HS-27A (cell line): ENCODE measurements around the gene SORCS2.
"Not testable (repeated sequence)": the region's sequence is repeated elsewhere in the genome, so short reads cannot be mapped to it uniquely, and the experiment has no call there.

ENCODE experiments used
- DNase-seq: peaks from one replicate; pipeline ENCODE4 v3.0.0-alpha.2; 2012; ENCODE audit warnings: low read depth, missing footprints

The SORCS2 gene

DNA sequence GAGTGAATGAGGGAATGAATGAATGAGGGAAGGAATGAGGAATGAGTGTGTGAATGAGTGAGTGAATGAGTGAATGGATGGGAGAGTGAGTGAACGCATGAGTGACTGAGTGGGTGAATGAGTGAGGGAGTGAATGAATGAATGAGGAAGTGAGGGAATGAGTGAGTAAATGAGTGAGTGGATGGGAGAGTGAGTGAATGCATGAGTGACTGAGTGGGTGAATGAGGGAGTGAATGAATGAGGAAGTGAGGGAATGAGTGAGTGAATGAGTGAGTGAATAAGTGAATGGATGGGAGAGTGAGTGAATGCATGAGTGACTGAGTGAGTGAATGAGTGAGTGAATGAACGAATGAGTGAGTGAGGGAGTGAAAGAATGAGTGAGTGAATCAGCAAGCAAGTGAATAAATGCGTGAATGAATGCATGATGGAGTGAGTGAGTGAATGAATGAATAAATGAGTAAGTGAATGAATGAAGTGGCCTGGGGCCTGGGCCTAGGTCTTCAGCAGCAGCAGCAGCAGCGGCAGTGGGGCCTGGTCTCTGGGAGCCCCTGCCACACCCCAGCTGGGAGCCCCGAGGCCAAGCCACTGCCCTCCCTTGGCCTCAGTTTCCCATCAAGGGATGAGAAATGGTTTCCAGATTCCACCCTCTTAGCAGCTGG lies 258.6 kb downstream of the SORCS2 start:
- DNase-seq: no peak

DNA sequence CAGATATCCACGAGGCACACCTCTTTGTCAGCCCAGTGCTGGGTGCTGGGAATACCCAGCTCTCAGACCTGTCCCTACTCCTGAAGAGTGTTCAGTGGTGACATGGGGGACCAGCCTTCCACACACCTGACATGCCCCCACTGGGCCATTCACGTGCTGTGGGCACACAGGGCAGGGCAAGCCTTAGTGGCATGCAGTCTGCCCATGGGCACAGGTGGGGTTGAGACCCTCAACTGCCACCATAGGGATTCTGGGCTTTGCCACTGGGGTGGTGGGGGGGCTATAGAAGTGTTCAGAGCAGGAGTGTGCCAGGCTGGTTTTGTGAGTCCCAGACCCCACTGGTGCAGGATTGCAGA lies 259.1 kb downstream of the SORCS2 start:
- no peak for DNase-seq

DNA sequence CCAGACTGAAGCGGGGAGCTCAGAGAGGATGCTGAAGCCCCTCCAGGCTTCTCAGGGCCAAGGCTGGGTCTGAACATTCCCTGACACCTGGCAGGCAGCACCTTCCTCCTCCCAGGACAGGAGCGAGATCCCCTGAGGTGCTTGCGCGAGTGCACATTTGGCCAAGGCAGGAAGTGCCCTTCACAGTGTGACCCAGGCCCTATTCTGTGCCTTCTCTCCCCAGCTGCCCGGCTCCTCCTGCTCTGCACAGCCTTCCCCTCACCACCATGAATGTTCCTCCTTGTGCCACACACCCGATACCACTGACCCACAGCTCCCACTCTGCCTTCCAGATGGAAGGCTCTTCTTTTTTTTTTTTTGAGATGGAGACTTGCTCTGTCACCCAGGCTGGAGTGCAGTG lies 259.5 kb downstream of the SORCS2 start:
- DNase-seq: no peak

DNA sequence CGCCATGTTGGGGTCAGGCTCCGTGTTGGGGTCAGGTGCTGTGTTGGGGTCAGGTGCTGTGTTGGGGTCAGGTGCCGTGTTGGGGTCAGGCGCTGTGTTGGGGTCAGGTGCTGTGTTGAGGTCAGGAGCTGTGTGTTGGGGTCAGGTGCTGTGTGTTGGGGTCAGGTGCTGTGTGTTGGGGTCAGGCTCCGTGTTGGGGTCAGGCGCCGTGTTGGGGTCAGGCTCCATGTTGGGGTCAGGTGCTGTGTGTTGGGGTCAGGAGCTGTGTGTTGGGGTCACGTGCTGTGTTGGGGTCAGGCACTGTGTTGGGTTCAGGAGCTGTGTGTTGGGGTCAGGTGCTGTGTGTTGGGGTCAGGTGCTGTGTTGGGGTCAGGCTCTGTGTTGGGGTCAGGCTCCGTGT lies 260.5 kb downstream of the SORCS2 start:
- not testable (repeated sequence) for DNase-seq

DNA sequence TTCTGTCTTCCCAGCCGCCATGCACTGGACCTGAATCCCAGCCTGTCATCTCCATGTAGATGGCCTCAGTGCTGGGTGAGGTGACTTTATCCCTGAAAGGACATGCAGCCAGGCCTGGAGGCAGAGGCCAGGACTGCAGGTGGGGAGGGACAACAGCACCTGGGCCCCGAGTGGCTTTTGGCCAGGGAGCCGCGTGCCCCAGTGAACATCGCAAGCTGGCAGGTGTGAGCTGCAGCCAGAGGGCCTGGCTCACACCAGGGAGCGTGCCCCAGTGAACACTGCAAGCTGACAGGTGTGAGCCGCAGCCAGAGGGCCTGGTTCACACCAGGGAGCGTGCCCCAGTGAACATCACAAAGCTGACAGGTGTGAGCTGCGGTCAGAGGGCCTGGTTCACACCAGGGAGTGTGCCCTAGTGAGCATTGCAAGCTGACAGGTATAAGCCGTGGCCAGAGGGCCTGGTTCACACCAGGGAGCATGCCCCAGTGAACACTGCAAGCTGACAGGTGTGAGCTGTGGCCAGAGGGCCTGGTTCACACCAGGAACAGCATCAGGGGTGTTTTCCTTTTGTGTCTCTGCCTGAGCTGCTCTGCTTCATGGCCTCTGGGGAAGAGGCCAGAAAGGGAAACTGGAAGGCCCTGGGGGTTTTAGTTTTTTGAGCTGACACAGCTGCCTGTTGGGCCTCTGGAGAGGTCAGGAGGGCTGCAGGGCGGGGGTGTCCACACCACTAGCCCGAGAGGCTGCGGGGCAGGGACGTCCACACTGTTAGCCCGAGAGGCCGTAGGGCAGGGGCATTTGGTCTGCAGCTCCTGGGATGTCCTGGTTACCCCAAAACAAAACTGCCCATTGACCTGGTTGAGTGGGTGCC lies 265.1 kb downstream of the SORCS2 start:
- no peak for DNase-seq

DNA sequence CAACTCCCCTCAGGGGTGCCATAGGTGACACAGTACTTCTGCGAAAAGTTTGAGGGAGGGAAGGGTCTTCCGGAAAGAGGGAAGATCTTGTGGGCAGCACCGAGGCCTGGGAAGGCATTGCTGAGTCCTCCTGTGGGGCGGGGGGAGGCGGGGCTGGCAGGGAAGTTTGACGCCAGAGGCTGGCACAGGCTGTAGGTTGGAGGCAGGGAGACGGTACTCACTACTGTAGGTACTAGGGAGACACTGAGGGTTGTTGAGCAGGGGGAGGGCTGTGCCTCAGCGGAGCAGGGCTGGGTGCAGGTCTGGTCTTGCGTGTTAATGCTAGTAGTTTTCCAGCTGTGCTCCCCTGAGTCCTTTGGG lies 265.7 kb downstream of the SORCS2 start:
- no peak for DNase-seq

DNA sequence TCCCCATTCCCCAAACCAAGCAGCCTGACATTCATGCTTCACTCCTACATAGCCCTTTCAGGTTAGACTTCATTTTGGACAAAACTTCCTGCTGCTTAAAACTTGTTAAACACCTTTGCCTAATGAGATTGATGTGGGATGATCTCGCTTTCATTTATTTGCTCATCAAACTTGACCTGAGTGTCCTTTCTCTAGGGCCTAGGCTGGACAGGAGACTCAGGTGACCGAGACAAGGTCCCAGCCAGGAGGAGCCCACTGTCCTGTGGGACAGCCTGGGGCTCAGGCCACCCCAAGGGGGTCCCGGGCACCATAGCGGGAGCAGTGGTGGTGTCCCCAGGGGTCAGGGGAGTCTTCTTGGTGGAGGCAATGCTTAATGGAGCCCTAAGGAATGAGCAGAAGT lies 266.1 kb downstream of the SORCS2 start:
- DNase-seq: no peak

DNA sequence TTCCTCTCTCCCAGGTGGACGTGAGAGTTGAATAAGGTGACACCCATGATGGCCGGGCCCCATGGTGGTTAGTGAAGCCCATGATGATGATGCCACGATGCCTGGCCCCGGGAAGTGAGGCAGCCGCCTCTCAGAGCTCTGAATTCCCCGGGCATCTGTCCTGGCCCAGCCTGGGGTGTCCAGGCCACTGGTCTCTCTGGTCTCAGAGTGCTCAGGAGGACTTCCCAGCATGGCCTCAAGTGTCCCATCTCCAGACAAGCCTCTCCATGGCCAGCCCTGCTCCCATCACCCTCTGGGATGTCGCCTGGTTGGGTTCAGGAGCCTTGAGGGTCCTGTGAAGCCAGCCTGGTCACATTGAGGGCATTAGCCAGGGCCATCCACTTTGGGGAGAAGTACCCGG lies 267.1 kb downstream of the SORCS2 start:
- no peak for DNase-seq

DNA sequence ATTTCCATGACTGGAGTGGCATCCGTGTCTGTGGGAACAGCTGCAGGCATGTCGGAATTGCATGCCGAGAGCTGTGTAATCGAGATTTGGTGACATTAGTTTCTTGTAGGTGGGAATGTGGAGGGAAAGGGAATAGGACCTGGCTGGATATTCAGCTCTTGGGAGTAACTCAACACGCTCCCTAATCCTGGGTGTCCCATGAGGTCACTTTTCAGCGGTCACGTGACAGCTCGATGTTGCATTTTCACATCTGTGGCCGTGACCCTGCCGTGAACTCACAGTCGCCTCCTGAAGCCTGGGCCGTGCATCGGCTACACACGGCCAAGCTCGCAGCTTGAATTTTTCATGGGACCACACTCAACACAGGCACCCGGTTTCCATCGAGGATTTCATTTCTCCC lies 268.2 kb downstream of the SORCS2 start:
- no peak for DNase-seq

DNA sequence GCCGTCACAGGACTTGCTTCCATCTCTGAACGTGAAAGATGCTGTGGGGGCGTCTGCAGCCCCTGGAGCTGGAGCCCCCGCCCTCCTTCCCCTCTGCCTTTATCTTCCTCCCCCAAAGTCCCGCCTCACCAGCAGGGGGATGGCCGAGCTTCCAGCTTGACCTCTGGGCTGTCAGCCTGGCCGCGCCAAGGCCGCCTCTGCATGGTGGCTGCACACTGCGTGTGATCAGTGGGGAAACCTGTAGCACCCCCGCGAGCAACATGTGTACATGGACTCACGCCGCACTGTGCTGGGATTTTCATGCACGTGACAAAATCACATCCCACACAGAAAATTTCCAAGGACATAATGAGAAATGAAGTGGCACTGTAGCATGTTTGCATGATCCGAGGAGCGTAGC lies 268.9 kb downstream of the SORCS2 start:
- DNase-seq: no peak

DNA sequence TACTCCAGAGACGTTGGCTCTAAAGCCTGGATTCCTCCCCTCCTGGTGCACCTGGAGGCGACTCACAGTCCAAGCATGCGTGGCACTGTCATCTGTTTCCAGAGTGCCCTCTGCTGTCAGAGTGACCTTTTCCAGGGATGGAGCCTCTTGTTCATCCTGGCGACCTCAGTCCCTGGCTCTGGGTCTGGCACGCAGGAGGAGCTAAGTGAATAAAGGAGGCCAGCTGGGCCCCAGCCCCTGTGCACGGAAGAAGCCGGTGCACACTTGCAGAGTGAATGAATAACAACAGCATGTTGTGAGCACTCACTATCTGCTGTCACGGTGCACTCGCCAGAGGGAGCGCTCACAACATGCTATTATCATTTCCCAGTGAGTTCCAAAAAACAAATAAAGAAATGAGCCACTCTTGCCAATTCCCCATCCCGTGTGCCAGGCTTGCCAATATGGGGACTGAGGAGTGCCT lies 270.2 kb downstream of the SORCS2 start:
- no peak for DNase-seq

DNA sequence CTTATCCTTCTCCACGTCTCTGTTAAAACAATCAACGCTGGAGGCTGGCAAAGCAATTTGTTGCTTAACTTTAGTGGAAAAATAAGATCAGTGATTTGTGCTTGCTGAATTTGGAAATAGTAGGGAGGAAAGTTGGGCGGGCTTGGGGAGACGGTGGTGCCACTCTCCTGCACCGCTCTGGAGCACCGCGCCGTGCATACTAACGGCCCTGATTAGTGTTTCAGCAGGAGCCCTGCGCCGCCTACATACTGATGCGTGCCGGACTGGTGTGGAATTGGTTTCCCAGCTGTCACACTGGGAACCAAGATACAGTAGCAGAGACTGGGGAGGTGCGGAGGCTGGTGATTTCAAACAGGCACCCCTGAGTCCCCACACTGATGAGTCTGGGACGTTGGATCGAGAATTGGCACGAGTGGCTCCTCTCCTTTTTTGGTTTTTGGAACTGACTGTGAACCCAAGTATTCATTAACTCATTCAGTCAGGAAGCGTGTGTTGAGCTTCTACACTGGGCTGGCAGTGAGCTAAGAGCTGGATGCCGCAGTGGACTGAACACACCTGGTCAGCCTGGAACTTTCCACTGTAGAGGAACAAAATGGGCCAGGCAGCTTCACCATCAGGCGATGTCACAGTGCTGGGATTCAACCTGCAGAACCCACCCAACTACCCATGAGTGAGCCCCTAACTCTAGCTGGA lies 271.4 kb downstream of the SORCS2 start:
- no peak for DNase-seq

DNA sequence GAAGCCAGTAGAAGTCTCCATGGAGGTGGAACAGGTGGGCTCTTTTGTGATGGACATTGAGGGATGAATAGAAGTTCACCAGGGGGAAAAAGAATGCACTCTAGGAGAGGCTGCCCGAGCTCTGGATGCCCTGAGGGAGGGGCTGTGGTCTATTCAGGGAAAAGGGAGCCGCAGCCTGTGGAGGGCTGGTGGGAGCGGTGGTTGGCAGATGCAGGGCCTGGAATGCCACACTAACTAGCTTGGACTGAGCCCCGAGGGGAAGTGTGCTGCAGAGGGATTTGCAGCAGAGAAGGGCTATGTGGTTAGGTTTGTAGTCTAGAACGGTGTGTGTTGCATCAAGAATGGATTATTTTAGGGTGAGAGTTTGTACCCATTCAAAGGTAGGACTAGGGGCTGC lies 271.9 kb downstream of the SORCS2 start:
- DNase-seq: no peak

DNA sequence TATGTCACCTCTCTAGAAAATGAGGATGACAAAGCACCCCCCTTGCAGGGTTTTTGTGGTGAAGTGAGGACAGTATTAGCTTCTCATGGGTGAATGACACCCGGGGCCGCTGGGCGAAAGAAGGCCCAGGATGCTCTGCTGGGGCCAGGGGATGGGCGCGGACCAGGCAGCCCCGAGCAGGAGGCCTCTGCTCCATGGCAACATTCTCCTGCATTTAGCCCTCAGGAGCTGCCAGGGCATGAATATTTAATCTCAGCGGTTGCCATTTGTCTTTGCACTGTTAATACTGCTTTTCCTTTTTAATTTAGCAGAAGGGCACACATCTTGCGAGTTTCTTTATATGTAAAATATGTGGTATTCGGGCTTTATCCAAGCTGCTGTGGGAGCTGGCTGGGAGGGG lies 272.7 kb downstream of the SORCS2 start:
- no peak for DNase-seq

DNA sequence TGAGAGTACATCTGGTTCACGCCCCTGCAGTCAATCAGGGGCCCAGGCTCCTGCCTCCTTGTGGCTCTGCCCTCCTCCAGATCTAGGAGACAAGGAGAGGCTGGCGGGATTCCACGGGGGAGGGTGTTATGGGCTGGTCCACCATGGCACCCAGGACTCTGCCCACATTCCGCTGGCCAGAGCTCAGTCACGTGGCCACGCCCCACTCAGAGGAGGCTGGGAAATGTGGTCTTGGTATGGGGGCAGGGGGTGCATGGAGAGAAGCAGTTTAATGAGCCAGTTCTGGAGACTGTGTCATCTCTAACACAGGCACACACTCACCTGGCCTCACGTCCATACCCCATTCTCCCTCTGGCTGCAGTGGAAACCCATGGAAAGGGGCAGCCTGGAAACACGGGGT lies 273.9 kb downstream of the SORCS2 start:
- no peak for DNase-seq

DNA sequence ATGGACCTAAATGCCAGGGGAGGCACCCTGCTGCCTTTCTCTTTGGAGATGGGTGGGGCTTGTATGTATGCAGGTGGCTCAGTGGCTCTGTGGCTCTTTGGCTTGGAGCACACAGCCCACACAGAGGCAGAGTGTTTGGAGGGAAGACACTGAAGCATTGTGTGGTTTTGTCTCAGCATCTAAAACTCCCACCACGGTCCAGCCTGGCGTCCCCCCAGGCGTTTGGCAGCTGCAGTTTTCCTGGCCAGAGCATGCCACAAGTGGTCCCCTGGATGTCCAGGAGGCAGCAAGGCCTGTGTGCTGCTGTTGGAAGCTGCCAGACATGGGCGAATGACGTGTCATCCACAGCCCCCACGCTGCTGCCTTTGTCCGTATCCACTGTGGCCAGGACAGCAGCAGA lies 274.6 kb downstream of the SORCS2 start:
- DNase-seq: no peak

DNA sequence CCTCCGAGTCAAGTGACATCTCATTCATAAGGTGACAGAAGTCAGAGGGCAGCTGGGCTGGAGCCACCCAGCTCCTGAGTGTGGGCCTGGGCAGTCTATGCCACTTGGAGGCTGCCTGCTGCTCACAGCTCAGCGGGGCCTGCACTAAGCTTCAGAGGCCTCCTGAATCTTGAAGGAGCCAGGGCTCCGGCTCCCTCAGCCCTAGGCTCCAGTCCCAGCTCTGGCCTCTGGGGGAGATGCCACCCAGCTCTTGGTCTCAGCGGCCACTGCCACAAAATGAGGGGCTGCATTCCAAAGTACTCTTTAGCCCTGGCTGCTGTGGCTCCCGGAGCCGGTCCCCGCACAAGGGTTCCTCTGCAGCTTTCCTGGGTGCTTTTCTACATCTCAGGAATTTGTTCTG lies 275.1 kb downstream of the SORCS2 start:
- no peak for DNase-seq

DNA sequence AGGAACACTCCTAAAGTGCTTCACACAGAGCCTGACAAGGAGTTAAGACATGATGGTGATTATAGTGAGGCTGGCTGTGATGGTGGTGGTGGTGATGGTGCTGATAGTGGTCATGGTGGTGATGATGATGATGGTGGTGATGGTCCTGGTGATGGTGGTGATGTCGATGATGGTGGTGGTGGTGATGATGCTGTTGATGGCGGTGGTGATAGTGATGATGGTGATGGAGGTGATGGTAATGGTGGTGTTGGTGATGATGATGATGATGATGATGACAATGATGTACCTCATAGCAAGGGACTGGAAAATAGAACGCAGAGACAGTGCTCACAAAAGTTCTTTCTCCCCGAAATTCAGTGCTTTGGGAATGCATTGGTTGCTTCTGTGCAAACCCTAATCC lies 276.7 kb downstream of the SORCS2 start:
- DNase-seq: no peak

DNA sequence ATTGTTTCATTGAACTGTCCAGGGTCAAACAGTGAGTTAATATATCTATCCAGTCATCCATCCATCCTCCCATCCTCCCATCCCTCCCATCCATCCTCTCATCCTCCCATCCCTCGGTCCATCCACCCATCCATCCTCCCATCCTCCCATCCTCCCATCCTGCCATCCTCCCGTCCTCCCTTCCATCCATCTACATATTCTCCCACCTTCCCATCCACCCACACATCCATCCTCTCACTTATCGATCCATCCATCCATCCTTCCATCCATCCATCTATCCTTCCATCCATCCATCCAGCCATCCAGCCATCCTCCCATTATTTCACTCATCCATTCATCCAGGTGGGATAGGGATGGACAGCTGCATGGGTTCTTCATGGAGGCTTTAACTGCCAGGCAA lies 277.8 kb downstream of the SORCS2 start:
- DNase-seq: no peak

DNA sequence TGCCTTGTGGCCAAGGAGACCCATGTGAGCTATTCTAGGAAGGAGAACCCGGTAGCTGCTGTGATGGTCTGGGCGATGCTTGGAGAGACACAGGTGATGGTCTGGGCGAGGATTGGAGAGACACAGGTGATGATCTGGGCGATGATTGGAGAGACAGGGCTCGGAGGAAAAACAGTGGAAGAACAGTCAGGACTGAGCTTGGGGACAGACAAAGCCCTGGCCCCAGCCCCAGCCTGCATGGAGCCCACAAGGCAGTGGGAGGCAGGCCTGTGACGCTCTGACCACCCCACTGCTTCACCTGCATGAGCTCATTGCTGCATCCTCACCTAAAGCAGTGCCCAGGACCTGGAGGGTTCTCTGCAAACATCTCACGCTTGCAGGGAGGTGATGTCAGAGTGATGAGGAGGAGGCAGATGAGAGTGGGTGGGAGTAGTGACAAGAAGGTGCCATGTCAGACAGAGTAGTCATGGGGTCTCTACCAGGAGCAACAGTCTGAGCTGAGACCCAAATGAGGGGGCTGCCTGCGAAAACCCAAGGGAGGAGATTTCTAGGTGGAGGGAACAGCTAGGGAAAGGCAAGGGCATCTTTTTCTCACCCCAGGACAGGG lies 278.3 kb downstream of the SORCS2 start:
- DNase-seq: no peak

DNA sequence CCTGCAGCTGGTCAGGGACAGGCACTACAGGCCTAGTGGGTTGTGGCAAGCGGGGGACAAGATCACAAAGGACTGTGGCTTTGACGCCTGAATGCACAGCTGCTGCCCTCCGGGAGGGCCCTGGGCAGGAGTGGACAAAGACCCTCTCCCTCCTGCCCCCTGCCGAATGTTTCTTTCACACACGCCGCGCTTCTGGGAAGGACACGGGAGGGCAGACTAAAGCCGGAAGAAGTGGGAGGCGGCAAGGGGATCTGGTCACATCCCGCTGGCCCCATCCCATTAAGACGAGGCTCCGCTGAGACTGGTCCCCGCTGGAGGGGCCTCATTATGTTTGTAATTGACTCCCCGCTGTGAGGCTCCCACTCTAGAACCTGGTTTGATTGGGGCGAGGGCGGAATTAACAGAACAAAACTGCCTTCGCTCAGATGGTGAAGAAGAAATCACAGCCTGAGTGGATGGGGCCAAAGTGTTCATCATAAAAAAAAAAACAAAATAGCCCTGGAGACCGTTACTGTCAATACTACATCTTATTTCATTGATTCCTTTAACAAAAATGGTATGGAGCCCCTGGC lies 280.2 kb downstream of the SORCS2 start:
- DNase-seq: no peak

DNA sequence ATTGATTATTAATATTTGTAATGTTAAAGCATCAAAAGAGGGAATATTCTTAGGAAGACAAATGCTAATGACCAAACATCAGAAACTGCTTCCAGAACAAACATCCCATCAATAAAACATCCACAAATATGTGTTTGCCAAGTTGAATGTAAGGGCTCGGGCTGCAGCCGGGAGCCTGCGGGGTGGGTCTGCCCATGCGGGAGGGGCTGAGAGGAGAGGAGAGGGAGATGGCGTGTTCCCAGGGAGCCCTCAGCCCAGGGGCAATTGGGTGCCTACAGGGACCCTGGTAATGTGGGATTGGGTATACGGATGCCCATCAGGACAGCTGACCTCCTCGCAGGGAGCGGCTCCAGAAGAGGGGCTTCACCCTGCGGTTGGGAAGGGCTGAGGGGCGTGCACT lies 280.7 kb downstream of the SORCS2 start:
- no peak for DNase-seq
